Osteoblast (primary cell): ENCODE data around the gene TRPM1. TPM values are rescaled to one million over a fixed set of nuclear protein-coding genes. Genes with fewer than 3 reads are reported as not detected.

Source experiments
- DNase-seq: peaks from one replicate; pipeline ENCODE4 v3.0.0; 2011; ENCODE audit warnings: low spot score, mixed read lengths; ENCODE audit not compliant: insufficient read length; ENCODE audit errors: missing footprints
- H2AFZ ChIP-seq: 2 replicates; pipeline ENCODE4 v1.6.0; 2011; ENCODE audit warnings: mild to moderate bottlenecking, low read length
- H3K27ac ChIP-seq: 2 replicates; pipeline ENCODE4 v1.5.1; 2011; ENCODE audit warnings: mild to moderate bottlenecking, low read depth, low read length, moderate library complexity
- H3K27me3 ChIP-seq: 2 replicates; pipeline ENCODE4 v1.6.0; 2012; ENCODE audit warnings: mild to moderate bottlenecking, control low read depth, inconsistent platforms, low read length, moderate library complexity; ENCODE audit not compliant: insufficient read depth
- H3K36me3 ChIP-seq: 2 replicates; pipeline ENCODE4 v1.5.1; 2011; ENCODE audit warnings: mild to moderate bottlenecking, low read length, control low read depth, moderate library complexity; ENCODE audit not compliant: insufficient read depth
- H3K4me1 ChIP-seq: 2 replicates; pipeline ENCODE4 v1.5.1; 2011; ENCODE audit warnings: mild to moderate bottlenecking, low read length, control low read depth, moderate library complexity; ENCODE audit not compliant: insufficient read depth
- H3K4me2 ChIP-seq: 2 replicates; pipeline ENCODE4 v1.6.0; 2011; ENCODE audit warnings: mild to moderate bottlenecking, low read length; ENCODE audit not compliant: insufficient read depth
- H3K4me3 ChIP-seq: fragments of 200-600 bp; sonication (generic); 3 replicates; pipeline ENCODE4 v1.5.1; 2012; ENCODE audit warnings: mild to moderate bottlenecking, low read length, inconsistent platforms; ENCODE audit not compliant: insufficient read depth
- H3K79me2 ChIP-seq: 2 replicates; pipeline ENCODE4 v1.6.0; 2012; ENCODE audit warnings: mild to moderate bottlenecking, low read length, control low read depth, inconsistent platforms; ENCODE audit not compliant: insufficient read depth
- H3K9me3 ChIP-seq: 2 replicates; pipeline ENCODE4 v1.5.1; 2011; ENCODE audit warnings: low read depth, low read length, control low read depth
- H4K20me1 ChIP-seq: 2 replicates; pipeline ENCODE4 v1.6.0; 2012; ENCODE audit warnings: mild to moderate bottlenecking, low read length, control low read depth; ENCODE audit not compliant: insufficient read depth
- CTCF ChIP-seq: IDR thresholded peaks from 2 replicates; pipeline ENCODE4 v1.5.1; 2011; ENCODE audit warnings: mild to moderate bottlenecking, low read depth, low read length, moderate library complexity; ENCODE audit errors: extremely low read depth
- total RNA-seq: library from RNA; depleted of rRNA; stranded (reverse); fragments of >200 nt; gene quantifications from 2 replicates; pipeline ENCODE4 v1.2.3, GENCODE V29; 2012

The TRPM1 gene
- total RNA-seq, 1 donor: under 0.01 TPM

GRCh38 chr15:31016446-31016915 is 85.0 kb downstream of the TRPM1 start:
- Histone ChIP-seq H3K4me3 (no peak overlapping the region), H3K4me2 (no peak overlapping the region), H3K4me1 (peaks cover 10% of the 10 kb centered on the region), H4K20me1 (no peaks in the 10 kb centered on the region), H3K27ac (no peak overlapping the region), H3K27me3 (no peaks in the 10 kb centered on the region), H3K9me3 (peaks cover 2% of the 10 kb centered on the region), H2AFZ (no peak overlapping the region), H3K36me3 (no peaks in the 10 kb centered on the region), H3K79me2 (no peaks in the 10 kb centered on the region)
- DNase-seq: no peak
- TF ChIP-seq CTCF: no peak

- Histone ChIP-seq H3K9me3 (peaks cover 2% of the 10 kb centered on the region), H3K4me3 (no peak overlapping the region), H3K4me1 (no peaks in the 10 kb centered on the region), H4K20me1 (no peaks in the 10 kb centered on the region), H3K4me2 (no peak overlapping the region), H2AFZ (no peak overlapping the region), H3K79me2 (no peaks in the 10 kb centered on the region), H3K27ac (no peak overlapping the region), H3K27me3 (no peaks in the 10 kb centered on the region), H3K36me3 (no peaks in the 10 kb centered on the region)
- TF ChIP-seq CTCF: no peak
- DNase-seq: no peak
Measured at GRCh38 chr15:31014608-31014925, 87.0 kb downstream of the TRPM1 start.

GRCh38 chr15:31013863-31014607 is 87.5 kb downstream of the TRPM1 start:
- Histone ChIP-seq H3K4me2 (no peak overlapping the region), H3K36me3 (no peaks in the 10 kb centered on the region), H4K20me1 (no peaks in the 10 kb centered on the region), H3K79me2 (no peaks in the 10 kb centered on the region), H3K9me3 (peaks cover 2% of the 10 kb centered on the region), H2AFZ (peak overlapping the region; percentile 35), H3K4me1 (no peaks in the 10 kb centered on the region), H3K27me3 (no peaks in the 10 kb centered on the region), H3K27ac (no peak overlapping the region), H3K4me3 (no peak overlapping the region)
- no peak for DNase-seq
- no peak for TF ChIP-seq CTCF

- no peak overlapping the region for H3K27ac ChIP-seq
- H3K4me1 ChIP-seq: no peaks in the 10 kb centered on the region
- no peak for TF ChIP-seq CTCF
- no peaks in the 10 kb centered on the region for H3K27me3 ChIP-seq
- peaks cover 2% of the 10 kb centered on the region for H3K9me3 ChIP-seq
- H3K36me3 ChIP-seq: no peaks in the 10 kb centered on the region
- no peaks in the 10 kb centered on the region for H4K20me1 ChIP-seq
- H3K4me3 ChIP-seq: no peak overlapping the region
- H3K4me2 ChIP-seq: no peak overlapping the region
- no peak for DNase-seq
- no peak overlapping the region for H2AFZ ChIP-seq
- no peaks in the 10 kb centered on the region for H3K79me2 ChIP-seq
Measured at GRCh38 chr15:31012455-31012854, 89.1 kb downstream of the TRPM1 start.
